Measurements from ENCODE around the gene KLF17.
A peak's percentile ranks its signal among the peaks of the same experiment; 100 is the strongest.

The KLF17 gene

DNA sequence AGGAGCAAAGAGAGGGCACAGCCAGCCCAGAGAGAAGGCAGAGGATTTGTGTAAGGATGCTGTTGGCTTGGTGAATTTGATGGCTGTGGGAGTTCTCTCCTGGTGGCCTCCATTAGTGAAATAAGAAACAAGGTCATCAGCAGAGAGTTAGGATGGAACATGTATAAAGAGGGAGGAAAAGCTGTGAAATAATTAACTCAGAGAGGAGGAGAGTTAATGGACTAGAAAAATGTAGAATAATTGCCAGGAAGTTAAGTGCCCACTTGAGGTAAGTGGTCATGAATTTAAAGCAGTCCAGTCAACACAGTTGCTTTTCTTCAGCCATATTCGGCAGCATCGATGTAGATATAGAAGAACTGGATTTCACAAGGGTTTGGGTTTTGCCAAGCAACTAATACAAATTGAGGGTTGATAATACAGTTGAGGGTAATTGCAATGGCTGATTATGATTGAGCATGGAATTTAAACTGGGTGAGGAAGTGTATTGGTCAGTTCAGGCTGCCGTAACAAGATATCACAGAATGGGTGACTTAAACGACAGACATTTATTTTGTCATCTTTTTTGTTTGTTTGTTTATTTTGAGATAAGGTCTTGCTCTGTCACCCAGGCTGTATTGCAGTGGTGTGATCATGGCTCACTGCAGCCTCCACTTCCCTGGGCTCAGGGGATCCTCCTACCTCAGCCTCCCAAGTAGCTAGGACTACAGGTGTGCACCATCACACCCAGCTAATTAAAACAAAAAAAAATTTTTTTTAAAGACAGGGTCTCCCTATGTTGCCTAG is 31.7 kb upstream of the KLF17 start:
- in situ Hi-C loops (cut with HindIII; ENCODE audit: low pct_ligation_motif_present, low sequenced_read_pairs): no loop called here
- Histone ChIP-seq H3K27me3 (replicated peaks) (peaks cover 3% of the 10 kb centered on the region), H3K27ac (no peak overlapping the region), H3K4me3 (ENCODE audit: low read depth, low read length) (no peak overlapping the region), H3K36me3 (replicated peaks) (no peaks in the 10 kb centered on the region)
- no peak for DNase-seq
- TF ChIP-seq, protein P1, sequence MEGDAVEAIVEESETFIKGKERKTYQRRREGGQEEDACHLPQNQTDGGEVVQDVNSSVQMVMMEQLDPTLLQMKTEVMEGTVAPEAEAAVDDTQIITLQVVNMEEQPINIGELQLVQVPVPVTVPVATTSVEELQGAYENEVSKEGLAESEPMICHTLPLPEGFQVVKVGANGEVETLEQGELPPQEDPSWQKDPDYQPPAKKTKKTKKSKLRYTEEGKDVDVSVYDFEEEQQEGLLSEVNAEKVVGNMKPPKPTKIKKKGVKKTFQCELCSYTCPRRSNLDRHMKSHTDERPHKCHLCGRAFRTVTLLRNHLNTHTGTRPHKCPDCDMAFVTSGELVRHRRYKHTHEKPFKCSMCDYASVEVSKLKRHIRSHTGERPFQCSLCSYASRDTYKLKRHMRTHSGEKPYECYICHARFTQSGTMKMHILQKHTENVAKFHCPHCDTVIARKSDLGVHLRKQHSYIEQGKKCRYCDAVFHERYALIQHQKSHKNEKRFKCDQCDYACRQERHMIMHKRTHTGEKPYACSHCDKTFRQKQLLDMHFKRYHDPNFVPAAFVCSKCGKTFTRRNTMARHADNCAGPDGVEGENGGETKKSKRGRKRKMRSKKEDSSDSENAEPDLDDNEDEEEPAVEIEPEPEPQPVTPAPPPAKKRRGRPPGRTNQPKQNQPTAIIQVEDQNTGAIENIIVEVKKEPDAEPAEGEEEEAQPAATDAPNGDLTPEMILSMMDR (IDR thresholded peaks at IDR 0.05; ENCODE audit: low read depth, low read length, missing control alignments): no peak

DNA sequence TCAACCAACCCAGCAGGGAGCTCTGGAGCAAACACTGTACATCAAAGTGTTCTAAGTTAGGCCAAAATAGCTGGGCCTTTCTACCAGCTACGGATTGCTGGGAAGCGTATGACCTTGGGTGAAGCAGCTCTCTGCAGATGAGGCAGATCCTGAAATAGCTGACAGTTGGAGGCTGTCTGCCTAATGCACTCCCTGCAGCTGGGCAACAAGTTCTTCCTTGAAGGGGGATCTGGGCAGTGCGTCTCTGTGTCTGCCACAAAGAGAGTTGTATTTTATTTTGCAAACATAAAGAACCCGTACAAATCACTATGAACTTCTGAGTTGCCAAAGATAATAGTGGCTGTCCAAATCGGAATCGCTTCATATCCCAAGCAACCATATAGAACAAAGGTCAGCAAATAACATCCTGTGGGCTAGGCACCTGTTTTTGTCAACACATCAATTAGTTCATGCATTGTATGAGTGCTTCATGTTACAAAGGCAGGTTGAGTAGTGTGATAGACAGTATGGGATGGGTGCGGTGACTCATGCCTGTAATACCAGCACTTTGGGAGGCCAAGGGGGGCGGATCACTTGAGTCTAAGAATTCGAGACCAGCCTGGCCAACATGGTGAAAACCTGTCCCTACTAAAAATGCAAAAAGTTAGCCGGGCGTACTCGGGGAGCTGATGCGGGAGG is 29.1 kb upstream of the KLF17 start:
- H3K36me3 ChIP-seq (replicated peaks): no peaks in the 10 kb centered on the region
- no peak overlapping the region for H3K27ac ChIP-seq
- H3K4me3 ChIP-seq (ENCODE audit: low read depth, low read length): no peak overlapping the region
- TF ChIP-seq, protein P1 (IDR thresholded peaks at IDR 0.05; ENCODE audit: low read depth, low read length, missing control alignments): no peak
- peak; percentile 31 for DNase-seq
- H3K27me3 ChIP-seq (replicated peaks): peaks cover 3% of the 10 kb centered on the region
- in situ Hi-C loops (cut with HindIII; ENCODE audit: low pct_ligation_motif_present, low sequenced_read_pairs): no loop called here

DNA sequence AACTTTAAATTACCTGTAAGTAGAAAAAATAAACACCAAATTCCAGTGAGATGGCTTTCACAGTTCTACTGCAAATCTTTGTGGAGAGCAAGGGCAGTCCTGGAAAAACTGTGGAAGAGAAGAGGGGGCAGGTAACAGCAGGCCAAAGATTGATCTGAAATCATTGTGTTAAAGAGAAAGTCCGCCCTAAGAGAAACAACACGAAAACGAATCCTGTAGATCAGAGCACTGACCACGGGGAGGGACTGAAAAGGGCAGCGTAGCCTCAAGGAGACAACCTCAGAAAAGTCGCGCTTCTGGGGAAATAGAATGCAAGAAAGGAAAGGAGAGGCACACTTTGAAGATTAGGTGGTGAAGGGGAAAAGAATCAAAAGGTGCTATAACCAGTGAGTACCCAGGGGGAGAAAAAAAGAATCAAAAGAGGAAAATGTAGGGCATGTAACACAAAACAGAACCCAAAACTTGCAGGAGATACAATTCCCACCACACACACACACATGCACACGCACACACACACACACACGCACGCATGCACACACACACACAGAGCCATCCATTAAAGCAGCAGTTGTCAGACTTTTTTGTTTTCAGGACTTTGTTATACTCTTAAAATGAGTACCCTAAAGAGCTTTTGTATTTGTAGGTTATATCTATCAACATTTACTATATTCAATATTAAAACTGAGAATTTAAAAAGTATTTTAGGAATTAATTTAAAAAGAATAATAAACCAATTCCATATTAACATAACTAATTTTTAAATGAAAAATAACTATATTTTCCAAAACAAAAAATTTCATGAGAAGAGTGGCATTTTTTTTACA is 28.0 kb upstream of the KLF17 start:
- Histone ChIP-seq H3K27me3 (replicated peaks) (peaks cover 3% of the 10 kb centered on the region), H3K27ac (no peak overlapping the region), H3K36me3 (replicated peaks) (no peaks in the 10 kb centered on the region), H3K4me3 (ENCODE audit: low read depth, low read length) (no peak overlapping the region)
- TF ChIP-seq, protein P1 (IDR thresholded peaks at IDR 0.05; ENCODE audit: low read depth, low read length, missing control alignments): no peak
- no peak for DNase-seq
- in situ Hi-C loops (cut with HindIII; ENCODE audit: low pct_ligation_motif_present, low sequenced_read_pairs): no loop called here

DNA sequence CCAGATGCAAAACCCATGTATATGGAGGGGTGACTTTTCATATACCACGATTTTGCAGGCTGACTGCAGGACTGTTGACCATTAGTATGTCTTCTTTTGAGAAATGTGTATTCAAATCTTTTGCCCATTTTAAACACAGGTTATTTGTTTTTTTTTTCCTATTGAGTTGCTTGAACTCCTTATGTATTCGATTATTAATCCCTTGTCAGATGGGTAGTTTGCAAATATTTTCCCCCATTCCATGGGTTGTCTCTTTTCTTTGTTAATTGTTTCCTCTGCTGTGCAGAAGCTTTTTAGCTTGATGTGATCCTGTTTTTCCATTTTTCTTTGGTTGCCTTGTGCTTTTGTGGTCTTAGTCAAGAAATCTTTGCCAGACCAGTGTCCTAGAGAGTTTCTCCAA is 24.6 kb upstream of the KLF17 start:
- Histone ChIP-seq H3K4me3 (ENCODE audit: low read depth, low read length) (no peak overlapping the region), H3K27me3 (replicated peaks) (peaks cover 3% of the 10 kb centered on the region), H3K36me3 (replicated peaks) (no peaks in the 10 kb centered on the region), H3K27ac (no peak overlapping the region)
- in situ Hi-C loops (cut with HindIII; ENCODE audit: low pct_ligation_motif_present, low sequenced_read_pairs): no loop called here
- no peak for DNase-seq
- TF ChIP-seq, protein P1 (IDR thresholded peaks at IDR 0.05; ENCODE audit: low read depth, low read length, missing control alignments): no peak

DNA sequence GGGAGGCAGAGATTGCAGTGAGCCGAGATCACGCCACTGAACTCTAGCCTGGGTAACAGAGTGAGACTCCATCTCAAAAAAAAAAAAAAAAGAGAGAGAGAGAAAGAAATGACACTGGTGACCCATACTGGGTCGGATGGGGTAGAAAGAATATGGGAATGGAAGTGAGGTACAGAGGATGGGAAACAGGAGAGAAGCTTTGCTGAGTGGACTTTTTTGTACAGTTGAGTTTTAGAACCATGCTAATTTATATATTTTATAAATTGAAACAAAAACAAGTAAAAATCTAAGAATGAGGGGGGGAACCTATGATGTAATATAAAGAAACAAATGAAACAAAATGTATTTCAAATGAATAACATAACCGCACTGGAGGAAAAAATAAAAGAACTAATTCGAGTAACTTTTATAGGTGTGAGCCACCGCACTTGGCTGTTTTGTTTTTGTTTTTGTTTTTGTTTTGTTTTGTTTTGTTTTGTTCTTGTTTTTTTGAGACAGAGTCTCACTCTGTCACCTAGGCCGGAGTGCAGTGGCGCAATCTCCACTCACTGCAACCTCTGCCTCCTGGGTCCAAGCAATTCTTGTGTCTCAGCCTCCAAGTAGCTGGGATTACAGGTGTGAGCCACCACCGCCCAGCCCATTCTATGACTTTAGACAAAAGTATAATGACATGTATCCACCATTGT is 18.3 kb upstream of the KLF17 start:
- H3K4me3 ChIP-seq (ENCODE audit: low read depth, low read length): no peak overlapping the region
- in situ Hi-C loops (cut with HindIII; ENCODE audit: low pct_ligation_motif_present, low sequenced_read_pairs): no loop called here
- no peak for DNase-seq
- TF ChIP-seq, protein P1 (IDR thresholded peaks at IDR 0.05; ENCODE audit: low read depth, low read length, missing control alignments): no peak
- no peaks in the 10 kb centered on the region for H3K27me3 ChIP-seq (replicated peaks)
- H3K27ac ChIP-seq: no peak overlapping the region
- no peaks in the 10 kb centered on the region for H3K36me3 ChIP-seq (replicated peaks)

All from brain microvascular endothelial cell (primary cell).